ENCODE results near the gene NEU1. TPM values are rescaled to one million over a fixed set of nuclear protein-coding genes. Genes with fewer than 3 reads are reported as not detected.
A peak's percentile ranks its signal among the peaks of the same experiment; 100 is the strongest.

Gene NEU1
- total RNA-seq, 2 donors from 2014 or later = 29.3 to 30.6 TPM

DNA sequence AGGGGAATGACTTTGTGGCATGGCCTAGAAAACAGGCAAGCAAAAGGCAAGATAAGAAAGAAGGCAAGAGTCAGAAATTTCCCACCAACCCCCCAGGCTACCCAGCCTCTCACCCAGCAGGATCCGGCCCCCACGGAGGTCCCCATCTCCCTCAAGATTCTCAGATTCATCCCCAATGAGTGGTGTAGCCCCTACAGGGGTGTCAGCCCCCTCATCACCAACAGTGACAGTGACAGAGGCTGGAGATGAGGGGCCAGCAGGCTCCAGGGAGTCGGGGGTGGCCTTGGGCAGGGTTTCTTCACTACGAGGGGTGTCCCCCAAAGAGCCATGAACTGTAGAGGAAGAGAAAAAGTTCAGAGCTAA, 33.9 kb upstream of the NEU1 start:
- no peak for ATAC-seq
- Histone ChIP-seq H3K36me3 (replicated peaks in 1 of 2; ENCODE audit: insufficient read depth in 1 of 2, low read depth in 2 of 2) (peaks cover 0 to 2% of the 10 kb centered on the region in 2 donors), H3K27me3 (no peaks in the 10 kb centered on the region), H3K27ac (peak overlapping the region in 3 of 4 donors; percentile 80 to 87 (median 86)), H3K4me3 (no peak overlapping the region), H3K4me1 (peaks cover 32% of the 10 kb centered on the region), H3K9me3 (no peaks in the 10 kb centered on the region)
- no peak for TF ChIP-seq POLR2A (IDR thresholded peaks at IDR 0.05)
- TF ChIP-seq, protein P1, sequence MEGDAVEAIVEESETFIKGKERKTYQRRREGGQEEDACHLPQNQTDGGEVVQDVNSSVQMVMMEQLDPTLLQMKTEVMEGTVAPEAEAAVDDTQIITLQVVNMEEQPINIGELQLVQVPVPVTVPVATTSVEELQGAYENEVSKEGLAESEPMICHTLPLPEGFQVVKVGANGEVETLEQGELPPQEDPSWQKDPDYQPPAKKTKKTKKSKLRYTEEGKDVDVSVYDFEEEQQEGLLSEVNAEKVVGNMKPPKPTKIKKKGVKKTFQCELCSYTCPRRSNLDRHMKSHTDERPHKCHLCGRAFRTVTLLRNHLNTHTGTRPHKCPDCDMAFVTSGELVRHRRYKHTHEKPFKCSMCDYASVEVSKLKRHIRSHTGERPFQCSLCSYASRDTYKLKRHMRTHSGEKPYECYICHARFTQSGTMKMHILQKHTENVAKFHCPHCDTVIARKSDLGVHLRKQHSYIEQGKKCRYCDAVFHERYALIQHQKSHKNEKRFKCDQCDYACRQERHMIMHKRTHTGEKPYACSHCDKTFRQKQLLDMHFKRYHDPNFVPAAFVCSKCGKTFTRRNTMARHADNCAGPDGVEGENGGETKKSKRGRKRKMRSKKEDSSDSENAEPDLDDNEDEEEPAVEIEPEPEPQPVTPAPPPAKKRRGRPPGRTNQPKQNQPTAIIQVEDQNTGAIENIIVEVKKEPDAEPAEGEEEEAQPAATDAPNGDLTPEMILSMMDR (IDR thresholded peaks at IDR 0.05) = no peak
- WGBS, 2 donors = 47 to 51% methylated on average over 4 of the region's 4 CpGs
- no peak for DNase-seq
- intact Hi-C loops (cut with DNase I) = no loop called here

GRCh38 chr6:31892821-31893220, 30.2 kb upstream of the NEU1 start:
- ATAC-seq (no peak), DNase-seq (no peak)
- H3K36me3 ChIP-seq (replicated peaks in 1 of 2; ENCODE audit: insufficient read depth in 1 of 2, low read depth in 2 of 2) = peaks cover 0 to 7% of the 10 kb centered on the region in 2 donors
- intact Hi-C loops (cut with DNase I) = no loop called here
- no peak for TF ChIP-seq POLR2A (IDR thresholded peaks at IDR 0.05)
- TF ChIP-seq, protein P1 (IDR thresholded peaks at IDR 0.05) = no peak
- H3K9me3 ChIP-seq = no peaks in the 10 kb centered on the region
- H3K4me1 ChIP-seq = peaks cover 9% of the 10 kb centered on the region
- H3K4me3 ChIP-seq = no peak overlapping the region
- no peak overlapping the region for H3K27ac ChIP-seq
- 50 to 82% methylated on average over 1 to 5 of the region's 6 CpGs for WGBS, 2 donors
- no peaks in the 10 kb centered on the region for H3K27me3 ChIP-seq

DNA sequence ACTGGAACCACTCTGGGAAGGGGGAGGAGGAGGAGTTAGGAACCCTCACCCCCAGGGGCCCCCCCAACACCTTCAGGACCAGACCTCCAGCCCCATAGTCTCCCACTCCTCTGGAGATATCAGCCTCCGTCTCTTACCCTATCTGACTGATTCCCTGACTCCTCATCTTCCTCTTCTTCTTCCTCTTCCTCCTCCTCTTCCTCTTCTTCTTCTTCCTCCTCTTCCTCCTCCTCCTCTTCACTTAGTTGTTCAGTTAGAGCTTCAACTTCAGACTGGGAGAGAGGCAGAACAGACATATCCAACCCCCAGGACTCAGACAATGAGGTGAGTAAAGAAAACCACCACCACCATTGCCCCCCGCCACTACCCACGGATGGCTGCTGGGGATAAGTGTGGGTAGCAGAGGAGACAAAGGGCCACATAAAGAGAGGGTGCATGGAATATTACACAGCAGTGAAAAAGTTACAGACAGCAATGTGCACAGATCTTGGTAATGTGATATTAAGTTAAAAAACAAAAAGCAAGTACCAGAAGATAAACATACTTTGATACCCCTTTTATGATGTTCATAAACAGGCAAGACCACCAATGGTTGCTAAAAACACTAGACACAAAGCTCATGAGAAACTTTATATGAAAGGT, 26.8 kb upstream of the NEU1 start:
- intact Hi-C loops (cut with DNase I) = no loop called here
- WGBS, 2 donors = 90 to 97% methylated on average over 3 of the region's 3 CpGs
- no peaks in the 10 kb centered on the region for H3K27me3 ChIP-seq
- no peak overlapping the region for H3K27ac ChIP-seq
- H3K4me1 ChIP-seq = no peaks in the 10 kb centered on the region
- H3K4me3 ChIP-seq = no peak overlapping the region
- H3K9me3 ChIP-seq = no peaks in the 10 kb centered on the region
- DNase-seq (no peak), ATAC-seq (no peak)
- H3K36me3 ChIP-seq (replicated peaks in 1 of 2; ENCODE audit: insufficient read depth in 1 of 2, low read depth in 2 of 2) = peaks cover 0 to 21% of the 10 kb centered on the region in 2 donors
- TF ChIP-seq, protein P1 (IDR thresholded peaks at IDR 0.05) = no peak
- no peak for TF ChIP-seq POLR2A (IDR thresholded peaks at IDR 0.05)

GRCh38 chr6:31888276-31889258, 25.9 kb upstream of the NEU1 start:
- peak in 2 of 4 donors; percentile 31 to 50 for DNase-seq
- Histone ChIP-seq H3K4me1 (no peaks in the 10 kb centered on the region), H3K4me3 (no peak overlapping the region), H3K27ac (no peak overlapping the region), H3K27me3 (no peaks in the 10 kb centered on the region), H3K36me3 (replicated peaks in 1 of 2; ENCODE audit: insufficient read depth in 1 of 2, low read depth in 2 of 2) (peaks cover 3 to 25% of the 10 kb centered on the region in 2 donors), H3K9me3 (no peaks in the 10 kb centered on the region)
- intact Hi-C loops (cut with DNase I) = no loop called here
- no peak for TF ChIP-seq POLR2A (IDR thresholded peaks at IDR 0.05)
- TF ChIP-seq, protein P1 (IDR thresholded peaks at IDR 0.05) = peak in 6 of 7 experiments; percentile 29 to 69 (median 52)
- WGBS, 2 donors = 71 to 91% methylated on average over 21 to 42 of the region's 43 CpGs
- ATAC-seq = peak; percentile 29
